ENCODE results near the gene STK17B. TPM values are rescaled to one million over a fixed set of nuclear protein-coding genes. Genes with fewer than 3 reads are reported as not detected.
A peak's percentile ranks its signal among the peaks of the same experiment; 100 is the strongest.

STK17B gene
- total RNA-seq, 2 experiments from 2014 or later: 645 to 648 TPM

DNA sequence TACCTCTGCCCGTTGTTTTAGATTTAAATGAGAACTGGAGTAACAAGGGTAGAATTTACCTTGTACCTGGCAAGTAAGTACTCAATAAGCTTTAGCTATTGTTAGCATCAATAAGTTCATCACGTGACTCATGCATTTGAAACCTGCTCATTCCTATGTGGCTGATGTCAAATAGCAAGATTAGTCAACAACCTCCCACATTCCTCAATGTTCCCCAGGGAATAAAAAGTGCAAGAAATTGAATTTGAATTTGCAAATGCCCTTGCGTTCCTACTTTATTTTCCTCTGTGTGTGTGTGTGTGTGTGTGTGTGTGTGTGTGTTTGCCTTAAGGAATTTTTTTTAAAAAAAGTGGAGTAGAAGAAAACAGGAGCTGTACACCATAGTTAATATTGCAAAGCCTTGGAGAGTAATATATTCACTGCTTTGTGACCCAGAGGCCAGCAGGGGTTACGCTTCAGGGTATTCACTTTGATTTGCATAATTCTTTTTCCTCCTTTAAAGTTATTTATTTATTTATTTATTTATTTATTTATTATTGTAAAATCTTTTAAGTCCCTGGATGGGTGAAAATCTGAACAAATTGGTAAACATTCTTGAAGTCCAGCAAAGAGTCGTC is 58.9 kb downstream of the STK17B start:
- Mint-ChIP-seq H3K4me1 (ENCODE audit: low read depth) (peaks cover 22% of the 10 kb centered on the region), H3K9me3 (no peaks in the 10 kb centered on the region), H3K27ac (no peak overlapping the region), H3K36me3 (ENCODE audit: low read depth) (no peaks in the 10 kb centered on the region), H3K27me3 (no peaks in the 10 kb centered on the region), H3K4me3 (no peak overlapping the region)
- H3K36me3 ChIP-seq (ENCODE audit: insufficient read depth, low read length): no peaks in the 10 kb centered on the region
- CTCF ChIA-PET: interaction anchor here (1.4 kb wide), 1 partner anchor 34 kb away, joined by 3 read pairs; no protein-coding TSS in a partner anchor
- no peaks in the 10 kb centered on the region for H3K9me3 ChIP-seq (ENCODE audit: control insufficient read depth in 1 of 2, insufficient read depth in 1 of 2, low read length in 2 of 2)
- POLR2A ChIA-PET: interaction anchor here (0.7 kb wide), 1 partner anchor 50 kb away, joined by 3 read pairs; no protein-coding TSS in a partner anchor
- peaks cover 6% of the 10 kb centered on the region for H3K4me1 ChIP-seq (ENCODE audit: insufficient read depth, low read length)
- no peak overlapping the region for H3K27ac ChIP-seq (ENCODE audit: low read depth in 1 of 2, low read length in 2 of 2)
- DNase-seq (no peak), ATAC-seq (ENCODE audit: poor library complexity) (no peak)
- H3K27me3 ChIP-seq (ENCODE audit: control insufficient read depth in 1 of 2, insufficient read depth in 2 of 2, low read length in 2 of 2): no peaks in the 10 kb centered on the region
- intact Hi-C loops (cut with DNase I, micrococcal nuclease): no loop called here
- H3K4me3 ChIP-seq (ENCODE audit: low read length): no peak overlapping the region
- TF ChIP-seq CTCF (IDR thresholded peaks at IDR 0.05): no peak

GRCh38 chr2:196108604-196109003 is 62.8 kb downstream of the STK17B start:
- Mint-ChIP-seq H3K27me3 (no peaks in the 10 kb centered on the region), H3K4me3 (no peak overlapping the region), H3K36me3 (ENCODE audit: low read depth) (no peaks in the 10 kb centered on the region), H3K27ac (no peak overlapping the region), H3K9me3 (no peaks in the 10 kb centered on the region), H3K4me1 (ENCODE audit: low read depth) (peaks cover 34% of the 10 kb centered on the region)
- Histone ChIP-seq H3K9me3 (ENCODE audit: control insufficient read depth in 1 of 2, insufficient read depth in 1 of 2, low read length in 2 of 2) (peaks cover 0 to 4% of the 10 kb centered on the region in 2 experiments), H3K27me3 (ENCODE audit: control insufficient read depth in 1 of 2, insufficient read depth in 2 of 2, low read length in 2 of 2) (no peaks in the 10 kb centered on the region), H3K27ac (ENCODE audit: low read depth in 1 of 2, low read length in 2 of 2) (no peak overlapping the region), H3K4me1 (ENCODE audit: insufficient read depth, low read length) (peaks cover 3% of the 10 kb centered on the region), H3K4me3 (ENCODE audit: low read length) (no peak overlapping the region), H3K36me3 (ENCODE audit: insufficient read depth, low read length) (no peaks in the 10 kb centered on the region)
- POLR2A ChIA-PET: no interaction called here
- no peak for TF ChIP-seq CTCF (IDR thresholded peaks at IDR 0.05)
- CTCF ChIA-PET: no interaction called here
- ATAC-seq (ENCODE audit: poor library complexity) (no peak), DNase-seq (no peak)
- intact Hi-C loops (cut with DNase I, micrococcal nuclease): no loop called here

- Histone ChIP-seq H3K4me3 (ENCODE audit: low read length) (no peak overlapping the region), H3K9me3 (ENCODE audit: control insufficient read depth in 1 of 2, insufficient read depth in 1 of 2, low read length in 2 of 2) (peaks cover 0 to 4% of the 10 kb centered on the region in 2 experiments), H3K4me1 (ENCODE audit: insufficient read depth, low read length) (peaks cover 3% of the 10 kb centered on the region), H3K27ac (ENCODE audit: low read depth in 1 of 2, low read length in 2 of 2) (no peak overlapping the region), H3K27me3 (ENCODE audit: control insufficient read depth in 1 of 2, insufficient read depth in 2 of 2, low read length in 2 of 2) (no peaks in the 10 kb centered on the region), H3K36me3 (ENCODE audit: insufficient read depth, low read length) (no peaks in the 10 kb centered on the region)
- no peak for TF ChIP-seq CTCF (IDR thresholded peaks at IDR 0.05)
- Mint-ChIP-seq H3K4me1 (ENCODE audit: low read depth) (peaks cover 32% of the 10 kb centered on the region), H3K9me3 (peaks cover 2% of the 10 kb centered on the region), H3K27ac (peak overlapping the region; percentile 54), H3K36me3 (ENCODE audit: low read depth) (no peaks in the 10 kb centered on the region), H3K4me3 (peak overlapping the region; percentile 13), H3K27me3 (no peaks in the 10 kb centered on the region)
- CTCF ChIA-PET: interaction anchor here (0.5 kb wide), 1 partner anchor 16 kb away, joined by 4 read pairs; no protein-coding TSS in a partner anchor
- DNase-seq: peak in 1 of 14 experiments; percentile 7
- intact Hi-C loops (cut with DNase I, micrococcal nuclease): no loop called here
- POLR2A ChIA-PET: no interaction called here
- no peak for ATAC-seq (ENCODE audit: poor library complexity)
Measured at GRCh38 chr2:196105951-196106350, 65.4 kb downstream of the STK17B start.
